Heart left ventricle (tissue), 16 donors: ENCODE data around the gene PEPD. TPM values are rescaled to one million over a fixed set of nuclear protein-coding genes. Genes with fewer than 3 reads are reported as not detected.

Experiments
- ATAC-seq, 4 donors: fragments of 200-7000 bp; cut with Tn5 transposase; one replicate each; pipeline ENCODE4 v1.9.1; 2020 to 2022; ENCODE audit warnings: moderate library complexity in 4 of 4, mild to moderate bottlenecking in 3 of 4, moderate number of reproducible peaks in 1 of 4
- DNase-seq, 5 donors: peaks; one replicate each; pipeline ENCODE4 v3.0.0-alpha.2; 2020
- H3K27ac ChIP-seq, 12 donors: fragments of 200-600 bp; sonication (generic) in 4 of 12; one replicate each; pipeline versions ENCODE4 v1.5.0 to v1.8.0; 2016 to 2022; ENCODE audit warnings: mild to moderate bottlenecking in 2 of 12
- H3K27me3 ChIP-seq, 9 donors: fragments of 200-600 bp; sonication (generic) in 2 of 9; one replicate each; pipeline versions ENCODE4 v1.5.1 to v1.8.0; 2016 to 2022; ENCODE audit warnings: mild to moderate bottlenecking in 3 of 9
- H3K36me3 ChIP-seq, 9 donors: fragments of 200-600 bp; sonication (generic) in 2 of 9; one replicate each; pipeline versions ENCODE4 v1.5.0 to v1.8.0; 2018 to 2022; ENCODE audit warnings: mild to moderate bottlenecking in 2 of 9
- H3K4me1 ChIP-seq, 12 donors: fragments of 200-600 bp; sonication (generic) in 4 of 12; one replicate each; pipeline versions ENCODE4 v1.5.0 to v1.8.0; 2016 to 2022; ENCODE audit warnings: mild to moderate bottlenecking in 3 of 12
- H3K4me3 ChIP-seq, 12 donors: fragments of 200-600 bp; sonication (generic) in 4 of 12; one replicate each; pipeline versions ENCODE4 v1.5.0 to v1.8.0; 2017 to 2022; ENCODE audit warnings: mild to moderate bottlenecking in 9 of 12, moderate library complexity in 4 of 12
- H3K9me3 ChIP-seq, 12 donors: fragments of 200-600 bp; sonication (generic) in 4 of 12; one replicate each; pipeline versions ENCODE4 v1.5.0 to v1.8.0; 2016 to 2022; ENCODE audit warnings: mild to moderate bottlenecking in 1 of 12
- POLR2A ChIP-seq, 2 donors: fragments of 450-650 bp; IDR thresholded peaks; one replicate each; pipeline ENCODE4 v1.6.1; 2017; ENCODE audit warnings: antibody characterized with exemption in 2 of 2, mild to moderate bottlenecking in 2 of 2, moderate library complexity in 2 of 2
- WGBS, 4 donors: extraction: QIAGEN DNeasy Blood & Tissue Kit in 2 of 4; methylation state at CpG; one replicate each; pipeline versions ENCODE4 v1.1.5 to v1.1.7; 2013 to 2018; 5-methylcytosine and 5-hydroxymethylcytosine counted together
- intact Hi-C, 10 donors: fragments of 100-400 bp; cut with DNase I; formaldehyde crosslinking; loops; one replicate each; pipeline versions ENCODE4 v1.11.1 to v1.14.2; 2022
- polyA plus RNA-seq, 2 donors: library from polyadenylated mRNA; stranded (reverse); fragments of 200-250 nt; gene quantifications; one replicate each; pipeline ENCODE4 v1.2.3, GENCODE V29; 2013
- total RNA-seq, 9 donors: library from RNA; depleted of rRNA in 2 of 9; stranded (reverse); fragments of >200 nt in 2 of 9; fragmentation: NEBNext Ultra II Directional in 3 of 9; extraction: Animal tissue kit (Norgen Biotek cat#: 25700) in 3 of 9; gene quantifications; one replicate each; pipeline versions ENCODE4 v1.1.0 to v1.2.4, GENCODE V29; 2016 to 2023
- TF ChIP-seq, protein P1 (sequence below), 12 donors: fragments of 200-600 bp; sonication (generic) in 4 of 12; IDR thresholded peaks; one replicate each; pipeline versions ENCODE4 v1.5.0 to v1.8.0; 2018 to 2022; ENCODE audit warnings: antibody characterized with exemption in 12 of 12, mild to moderate bottlenecking in 5 of 12
- donor health status: ischemic (EF 13 %, LVEDD 7.1; RV severe dilation, severe dysfunction).
- donor health status: healthy with polysubstance abuse.
- donor health status: DM: no; HTN: yes; CAD: no.
- donor health status: DM: no; HTN: no; CAD: no.
- donor health status: ischemic (EF 25% LVEDD 6.9; RV normal size, moderate dysfunction).
- donor health status: ischemic (EF 25% LVEDD 5.7; RV mildly dilated, moderate dysfunction).
- donor health status: healthy.
- donor health status: DM: yes; HTN: yes; CAD: no.
- donor health status: ischemic (EF 35%, LVEDD 5.7; RV mildly dilated, moderate dysfunction).
- donor health status: nonischemic (EF 11% LVEDD 7.7; RV severe dilation, severe dysfunction).
- donor health status: DM: yes; HTN: yes; CAD: no.
- donor health status: PGD.
- donor health status: ischemic (EF 29% LVEDD 5.4; RV normal size, mild dysfunction).
- donor health status: nonischemic (EF 23%, LVEDD 6.1; RV moderate dilation, normal function).

The PEPD gene
- total and polyA plus RNA-seq, 11 donors, result 19.4 to 45.7 (median 29.9) TPM

DNA sequence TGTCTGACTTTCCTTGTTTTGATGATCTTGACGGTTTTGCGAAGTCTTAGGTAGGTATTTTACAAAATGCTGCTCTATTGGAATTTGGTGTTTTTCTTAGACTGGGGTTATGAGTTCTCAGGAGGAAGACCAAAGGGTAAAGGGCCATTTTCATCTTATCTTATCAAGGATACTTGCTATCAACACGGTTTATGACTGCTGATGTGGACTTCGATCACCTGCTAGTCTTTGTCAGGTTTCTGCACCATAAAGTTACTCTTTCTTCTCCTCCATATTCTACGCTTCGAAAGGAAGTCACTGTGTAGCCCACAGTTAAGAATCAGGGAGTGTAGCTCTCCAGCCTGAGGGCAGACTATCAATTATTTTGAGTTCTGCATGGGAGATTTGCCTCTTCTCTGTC, 155.5 kb downstream of the PEPD start:
- intact Hi-C loops, result no loop called here
- 65 to 86% (median 75%) methylated on average over 6 of the region's 6 CpGs for WGBS, 4 donors
- TF ChIP-seq POLR2A (IDR thresholded peaks at IDR 0.05), result no peak
- TF ChIP-seq, protein P1, sequence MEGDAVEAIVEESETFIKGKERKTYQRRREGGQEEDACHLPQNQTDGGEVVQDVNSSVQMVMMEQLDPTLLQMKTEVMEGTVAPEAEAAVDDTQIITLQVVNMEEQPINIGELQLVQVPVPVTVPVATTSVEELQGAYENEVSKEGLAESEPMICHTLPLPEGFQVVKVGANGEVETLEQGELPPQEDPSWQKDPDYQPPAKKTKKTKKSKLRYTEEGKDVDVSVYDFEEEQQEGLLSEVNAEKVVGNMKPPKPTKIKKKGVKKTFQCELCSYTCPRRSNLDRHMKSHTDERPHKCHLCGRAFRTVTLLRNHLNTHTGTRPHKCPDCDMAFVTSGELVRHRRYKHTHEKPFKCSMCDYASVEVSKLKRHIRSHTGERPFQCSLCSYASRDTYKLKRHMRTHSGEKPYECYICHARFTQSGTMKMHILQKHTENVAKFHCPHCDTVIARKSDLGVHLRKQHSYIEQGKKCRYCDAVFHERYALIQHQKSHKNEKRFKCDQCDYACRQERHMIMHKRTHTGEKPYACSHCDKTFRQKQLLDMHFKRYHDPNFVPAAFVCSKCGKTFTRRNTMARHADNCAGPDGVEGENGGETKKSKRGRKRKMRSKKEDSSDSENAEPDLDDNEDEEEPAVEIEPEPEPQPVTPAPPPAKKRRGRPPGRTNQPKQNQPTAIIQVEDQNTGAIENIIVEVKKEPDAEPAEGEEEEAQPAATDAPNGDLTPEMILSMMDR (IDR thresholded peaks at IDR 0.05), result no peak
- Histone ChIP-seq H3K27ac (no peak overlapping the region), H3K4me1 (no peaks in the 10 kb centered on the region), H3K36me3 (no peaks in the 10 kb centered on the region), H3K9me3 (no peaks in the 10 kb centered on the region), H3K27me3 (peaks cover 0 to 11% (median 0%) of the 10 kb centered on the region in 9 donors), H3K4me3 (no peak overlapping the region)
- DNase-seq (no peak), ATAC-seq (no peak)

DNA sequence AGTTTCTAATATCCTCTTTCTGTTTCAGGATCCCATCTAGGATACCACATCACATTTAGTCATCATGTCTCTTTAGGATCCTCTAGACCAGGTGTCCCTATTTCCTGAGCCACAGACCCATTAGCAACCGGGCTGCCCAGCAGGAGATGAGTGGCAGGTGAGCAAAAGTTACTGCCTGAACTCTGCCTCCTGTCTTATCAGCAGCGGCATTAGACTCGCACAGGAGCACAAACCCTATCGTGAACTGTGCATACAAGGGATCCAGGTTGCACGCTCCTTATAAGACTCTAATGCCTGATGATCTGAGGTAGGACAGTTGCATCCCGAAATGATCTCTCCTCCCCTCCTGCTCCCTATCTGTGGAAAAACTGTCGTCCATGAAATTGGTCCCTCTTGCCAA, 155.9 kb downstream of the PEPD start:
- DNase-seq (no peak), ATAC-seq (no peak)
- H3K4me3 ChIP-seq, result no peak overlapping the region
- no peaks in the 10 kb centered on the region for H3K36me3 ChIP-seq
- no peaks in the 10 kb centered on the region for H3K9me3 ChIP-seq
- H3K4me1 ChIP-seq, result no peaks in the 10 kb centered on the region
- H3K27ac ChIP-seq, result no peak overlapping the region
- H3K27me3 ChIP-seq, result peaks cover 0 to 11% (median 0%) of the 10 kb centered on the region in 9 donors
- 65 to 70% (median 68%) methylated on average over 7 of the region's 7 CpGs for WGBS, 4 donors
- intact Hi-C loops, result no loop called here
- no peak for TF ChIP-seq POLR2A (IDR thresholded peaks at IDR 0.05)
- TF ChIP-seq, protein P1 (IDR thresholded peaks at IDR 0.05), result no peak

DNA sequence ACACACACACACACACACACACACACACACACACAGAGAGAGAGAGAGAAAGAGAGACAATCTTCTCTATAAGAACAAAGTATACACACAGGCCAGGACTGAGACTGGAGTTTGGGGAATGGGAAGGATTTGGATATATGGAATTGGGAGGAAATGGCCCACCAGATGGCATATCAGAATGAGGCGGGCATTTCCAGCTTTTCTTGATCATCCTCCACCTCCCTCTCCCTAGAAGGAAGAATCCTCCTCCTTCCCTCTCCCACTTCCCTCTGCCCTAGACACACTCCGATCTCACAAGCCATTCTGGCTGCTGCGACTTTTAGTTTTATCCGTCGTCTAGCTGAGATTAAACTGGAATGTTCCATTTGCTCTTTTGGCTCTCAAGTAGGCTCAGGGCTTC, 158.1 kb downstream of the PEPD start:
- intact Hi-C loops, result no loop called here
- H3K4me3 ChIP-seq, result no peak overlapping the region
- H3K4me1 ChIP-seq, result no peaks in the 10 kb centered on the region
- H3K27me3 ChIP-seq, result peaks cover 0 to 11% (median 0%) of the 10 kb centered on the region in 9 donors
- H3K27ac ChIP-seq, result no peak overlapping the region
- no peaks in the 10 kb centered on the region for H3K36me3 ChIP-seq
- H3K9me3 ChIP-seq, result no peaks in the 10 kb centered on the region
- 60 to 69% (median 65%) methylated on average over 5 of the region's 5 CpGs for WGBS, 4 donors
- DNase-seq, result no peak
- ATAC-seq, result no peak
- TF ChIP-seq POLR2A (IDR thresholded peaks at IDR 0.05), result no peak
- TF ChIP-seq, protein P1 (IDR thresholded peaks at IDR 0.05), result no peak

DNA sequence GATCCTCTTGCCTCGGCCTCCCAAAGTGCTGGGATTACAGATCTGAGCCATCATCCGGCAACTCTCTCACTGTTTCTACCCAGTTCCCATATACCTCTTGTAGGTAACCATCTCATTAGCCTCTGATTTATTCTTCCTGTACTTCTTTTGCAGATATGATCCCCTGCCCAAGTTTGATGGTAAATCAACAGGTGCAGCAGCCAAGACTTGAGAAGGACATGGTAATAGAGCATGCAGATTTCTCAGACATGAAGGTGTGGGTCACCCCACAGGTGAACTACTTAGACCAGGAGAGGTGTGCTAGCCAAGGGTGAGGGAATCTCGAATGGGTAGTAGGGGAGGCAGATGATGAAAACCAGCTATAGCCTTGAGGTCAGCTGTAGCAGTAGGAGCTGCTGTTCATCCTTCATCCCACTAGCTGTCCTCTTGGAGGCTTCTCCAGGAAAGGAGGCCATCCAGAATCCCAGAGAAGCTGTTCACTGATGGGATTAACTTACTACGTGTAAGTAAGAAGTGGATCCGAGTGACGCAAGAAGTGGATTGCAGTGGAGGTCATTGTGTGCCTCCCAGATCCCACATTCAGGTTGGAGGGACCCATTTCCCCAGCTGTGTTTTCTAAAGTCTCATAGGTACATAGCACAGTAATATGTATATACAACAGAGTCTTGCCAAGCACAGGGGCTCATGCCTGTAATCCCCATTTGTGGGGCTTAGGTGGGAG, 158.9 kb downstream of the PEPD start:
- Histone ChIP-seq H3K27me3 (peaks cover 0 to 11% (median 0%) of the 10 kb centered on the region in 9 donors), H3K36me3 (no peaks in the 10 kb centered on the region), H3K4me1 (no peaks in the 10 kb centered on the region), H3K9me3 (no peaks in the 10 kb centered on the region), H3K27ac (no peak overlapping the region), H3K4me3 (no peak overlapping the region)
- DNase-seq (no peak), ATAC-seq (no peak)
- TF ChIP-seq, protein P1 (IDR thresholded peaks at IDR 0.05), result no peak
- TF ChIP-seq POLR2A (IDR thresholded peaks at IDR 0.05), result no peak
- intact Hi-C loops, result no loop called here
- WGBS, 4 donors, result 85 to 86% (median 86%) methylated on average over 6 of the region's 6 CpGs
